Inflammatory macrophage (primary cell): ENCODE results near the gene MUC6.

Experiments
- DNase-seq, 2 donors: peaks; one replicate each; pipeline ENCODE4 v3.0.0-alpha.2; 2020 to 2022

The MUC6 gene

GRCh38 chr11:1035577-1036283, 788 bp downstream of the MUC6 start:
- no peak for DNase-seq

GRCh38 chr11:1034456-1035295, 1.8 kb downstream of the MUC6 start:
- no peak for DNase-seq

- DNase-seq, result no peak
Measured at GRCh38 chr11:1034001-1034400, 2.5 kb downstream of the MUC6 start.

GRCh38 chr11:1033016-1033798, 3.3 kb downstream of the MUC6 start:
- DNase-seq, result no peak

- DNase-seq, result no peak
Measured at GRCh38 chr11:1032310-1032891, 4.1 kb downstream of the MUC6 start.

GRCh38 chr11:1031121-1031899, 5.2 kb downstream of the MUC6 start:
- DNase-seq, result no peak

- no peak for DNase-seq
Measured at GRCh38 chr11:1030556-1030955, 6.0 kb downstream of the MUC6 start.

- no peak for DNase-seq
Measured at GRCh38 chr11:1030086-1030485, 6.4 kb downstream of the MUC6 start.

GRCh38 chr11:1029654-1030053, 6.9 kb downstream of the MUC6 start:
- DNase-seq, result no peak

- no peak for DNase-seq
Measured at GRCh38 chr11:1029051-1029450, 7.5 kb downstream of the MUC6 start.

GRCh38 chr11:1028616-1029015, 7.9 kb downstream of the MUC6 start:
- DNase-seq, result no peak

GRCh38 chr11:1028291-1028540, 8.3 kb downstream of the MUC6 start:
- DNase-seq, result no peak

GRCh38 chr11:1027483-1028290, 8.8 kb downstream of the MUC6 start:
- no peak for DNase-seq

GRCh38 chr11:1026641-1027482, 9.7 kb downstream of the MUC6 start:
- DNase-seq, result no peak

GRCh38 chr11:1026163-1026450, 10.4 kb downstream of the MUC6 start:
- DNase-seq, result no peak

GRCh38 chr11:1025410-1026162, 10.9 kb downstream of the MUC6 start:
- DNase-seq, result no peak

- no peak for DNase-seq
Measured at GRCh38 chr11:1024597-1025409, 11.7 kb downstream of the MUC6 start.

GRCh38 chr11:1023811-1024596, 12.5 kb downstream of the MUC6 start:
- no peak for DNase-seq
